HG03159 (cell line): ENCODE results near the gene ENPP7.

ENCODE experiments used
- ATAC-seq: cut with Tn5 transposase; IDR thresholded peaks from one replicate; pipeline ENCODE4 v1.9.1; 2021; ENCODE audit warnings: mild to moderate bottlenecking, moderate library complexity; ENCODE audit not compliant: unreplicated experiment

Gene ENPP7

GRCh38 chr17:79702550-79703236, 28.1 kb upstream of the ENPP7 start:
- ATAC-seq: no peak

GRCh38 chr17:79704691-79705090, 26.1 kb upstream of the ENPP7 start:
- ATAC-seq: no peak

- no peak for ATAC-seq
Observed at GRCh38 chr17:79705674-79706073, 25.1 kb upstream of the ENPP7 start.

- ATAC-seq: no peak
Observed at GRCh38 chr17:79706931-79707850, 23.6 kb upstream of the ENPP7 start.

- ATAC-seq: no peak
Observed at GRCh38 chr17:79707931-79708891, 22.5 kb upstream of the ENPP7 start.

- no peak for ATAC-seq
Observed at GRCh38 chr17:79711715-79712305, 18.9 kb upstream of the ENPP7 start.

- ATAC-seq: no peak
Observed at GRCh38 chr17:79713391-79713790, 17.4 kb upstream of the ENPP7 start.

GRCh38 chr17:79714176-79715097, 16.3 kb upstream of the ENPP7 start:
- ATAC-seq: no peak

GRCh38 chr17:79715098-79715942, 15.4 kb upstream of the ENPP7 start:
- no peak for ATAC-seq

- no peak for ATAC-seq
Observed at GRCh38 chr17:79715943-79716797, 14.6 kb upstream of the ENPP7 start.

GRCh38 chr17:79720705-79721292, 9.9 kb upstream of the ENPP7 start:
- ATAC-seq: no peak

- no peak for ATAC-seq
Observed at GRCh38 chr17:79721993-79722671, 8.6 kb upstream of the ENPP7 start.

- no peak for ATAC-seq
Observed at GRCh38 chr17:79722787-79723186, 8.0 kb upstream of the ENPP7 start.

- ATAC-seq: peak; percentile 67
Observed at GRCh38 chr17:79728169-79728907, 2.4 kb upstream of the ENPP7 start.

GRCh38 chr17:79728908-79729471, 1.8 kb upstream of the ENPP7 start:
- ATAC-seq: no peak

- ATAC-seq: no peak
Observed at GRCh38 chr17:79729761-79730160, 982 bp upstream of the ENPP7 start.
